OCI-LY7 (cell line): ENCODE results near the gene OGA. TPM values are rescaled to one million over a fixed set of nuclear protein-coding genes. Genes with fewer than 3 reads are reported as not detected.

Source experiments
- BruUV-seq: library from RNA; stranded (reverse); fragments of 400-500 nt; replicated peaks from 2 replicates; lab custom pipeline; 2021; lab: Mats Ljungman, UMichigan
- CTCF ChIA-PET: fragments of 300-600 bp; sonication (Branson Sonifier 250); formaldehyde crosslinking; loops from one replicate; lab custom pipeline; 2022; ENCODE audit warnings: antibody characterized with exemption; ENCODE audit not compliant: unreplicated experiment; lab: Charles Lee
- POLR2A ChIA-PET: fragments of 300-600 bp; sonication (Branson Sonifier 250); formaldehyde crosslinking; loops from one replicate; lab custom pipeline; 2022; ENCODE audit warnings: antibody characterized with exemption; lab: Charles Lee
- DNase-seq: peaks from one replicate; pipeline ENCODE4 v3.0.0-alpha.2; 2015; ENCODE audit warnings: low spot score
- H2AFZ ChIP-seq: fragments of 200-600 bp; sonication (generic), shearing (Covaris generic); 2 replicates; pipeline ENCODE4 v1.6.1; 2014; ENCODE audit warnings: mild to moderate bottlenecking, antibody characterized with exemption, low read length, moderate library complexity
- H3K27ac ChIP-seq: fragments of 200-600 bp; sonication (generic); 2 replicates; pipeline ENCODE4 v1.5.1; 2014; ENCODE audit warnings: mixed run types, low read depth, mild to moderate bottlenecking, moderate library complexity, low read length, inconsistent platforms; ENCODE audit not compliant: poor library complexity, severe bottlenecking
- H3K36me3 ChIP-seq: fragments of 200-600 bp; sonication (generic); 2 replicates; pipeline ENCODE4 v1.6.1; 2014; ENCODE audit warnings: mild to moderate bottlenecking, antibody characterized with exemption, low read length, moderate library complexity, mixed read lengths; ENCODE audit not compliant: insufficient read depth
- H3K4me1 ChIP-seq: fragments of 200-600 bp; sonication (generic); 2 replicates; pipeline ENCODE4 v1.5.1; 2014; ENCODE audit warnings: mild to moderate bottlenecking, low read length; ENCODE audit not compliant: insufficient read depth, poor library complexity, severe bottlenecking
- H3K4me2 ChIP-seq: fragments of 200-600 bp; sonication (generic); 2 replicates; pipeline ENCODE4 v1.6.1; 2014; ENCODE audit warnings: mild to moderate bottlenecking, low read length
- H3K4me3 ChIP-seq: fragments of 200-600 bp; sonication (generic); 2 replicates; pipeline ENCODE4 v1.5.1; 2014; ENCODE audit warnings: mild to moderate bottlenecking, low read depth, low read length; ENCODE audit not compliant: poor library complexity, severe bottlenecking
- H3K79me2 ChIP-seq: fragments of 200-600 bp; sonication (generic); 2 replicates; pipeline ENCODE4 v1.6.1; 2016; ENCODE audit warnings: low read depth, mild to moderate bottlenecking, low read length, moderate library complexity, mixed read lengths; ENCODE audit not compliant: insufficient read depth
- H3K9me2 ChIP-seq: fragments of 200-600 bp; sonication (generic); 2 replicates; pipeline ENCODE4 v1.6.1; 2016; ENCODE audit warnings: mild to moderate bottlenecking, low read length, mixed read lengths; ENCODE audit not compliant: insufficient read depth
- H3K9me3 ChIP-seq: fragments of 200-600 bp; sonication (generic); 2 replicates; pipeline ENCODE4 v1.6.1; 2014; ENCODE audit warnings: mild to moderate bottlenecking, mixed run types, low read length, mixed read lengths
- H4K20me1 ChIP-seq: fragments of 200-600 bp; sonication (generic); 2 replicates; pipeline ENCODE4 v1.6.1; 2014; ENCODE audit warnings: mild to moderate bottlenecking, antibody characterized with exemption, low read length, moderate library complexity, mixed read lengths; ENCODE audit not compliant: insufficient read depth
- CTCF ChIP-seq: fragments of 200-600 bp; sonication (generic); conservative IDR thresholded peaks from 2 replicates; pipeline ENCODE4 v1.5.1; 2014; ENCODE audit warnings: mild to moderate bottlenecking, antibody characterized with exemption, low read length, moderate library complexity, mixed read lengths
- EZH2phosphoT487 ChIP-seq: fragments of 200-600 bp; sonication (generic); IDR thresholded peaks from 2 replicates; pipeline ENCODE4 v1.6.1; 2018; ENCODE audit warnings: low read depth, borderline replicate concordance, mild to moderate bottlenecking, mixed run types, antibody characterized with exemption, low read length, moderate library complexity, mixed read lengths
- intact Hi-C: fragments of 100-400 bp; cut with micrococcal nuclease; formaldehyde crosslinking; loops from one replicate; pipeline ENCODE4 v1.10.0; 2022; ENCODE audit not compliant: unreplicated experiment
- total RNA-seq, 2 experiments: library from RNA; depleted of rRNA in 1 of 2; stranded (reverse); fragments of >200 nt in 1 of 2; shearing (Covaris generic) in 1 of 2; gene quantifications; 2 replicates each; pipeline ENCODE4 v1.2.3, GENCODE V29; 2014 to 2022

The OGA gene
- total RNA-seq, 2 experiments from 2014 or later, result 65.5 to 109 TPM

GRCh38 chr10:101773923-101774588 is 44.2 kb downstream of the OGA start:
- no peak overlapping the region for H2AFZ ChIP-seq
- H3K4me2 ChIP-seq, result no peak overlapping the region
- BruUV-seq, result no TSS peak
- no peaks in the 10 kb centered on the region for H4K20me1 ChIP-seq
- DNase-seq, result no peak
- no peaks in the 10 kb centered on the region for H3K79me2 ChIP-seq
- no peak overlapping the region for H3K27ac ChIP-seq
- TF ChIP-seq EZH2phosphoT487 (peak; percentile 65; the same call in 1 of the 2 replicates), CTCF (no peak)
- intact Hi-C loops, result no loop called here
- peaks cover 11% of the 10 kb centered on the region for H3K4me1 ChIP-seq
- ChIA-PET CTCF (interaction anchor here (0.6 kb wide), 3 partner anchors 65 to 807 kb away, joined by 3 to 10 read pairs (median 9); no protein-coding TSS in a partner anchor), POLR2A (interaction anchor here (0.5 to 0.6 kb wide), 2 partner anchors 68 to 193 kb away, joined by 3 read pairs; no protein-coding TSS in a partner anchor)
- H3K9me3 ChIP-seq, result no peaks in the 10 kb centered on the region
- H3K4me3 ChIP-seq, result no peak overlapping the region
- peaks cover 10% of the 10 kb centered on the region; the same call in 1 of the 2 replicates for H3K36me3 ChIP-seq
- H3K9me2 ChIP-seq, result no peaks in the 10 kb centered on the region

- ChIA-PET POLR2A (interaction anchor here (0.5 to 0.6 kb wide), 3 partner anchors 67 to 1577 kb away, joined by 3 read pairs; no protein-coding TSS in a partner anchor), CTCF (interaction anchor here (0.6 kb wide), 3 partner anchors 64 to 806 kb away, joined by 3 to 10 read pairs (median 9); no protein-coding TSS in a partner anchor)
- Histone ChIP-seq H3K79me2 (no peaks in the 10 kb centered on the region), H2AFZ (no peak overlapping the region), H3K36me3 (peaks cover 6% of the 10 kb centered on the region; the same call in 1 of the 2 replicates), H3K4me1 (peaks cover 2% of the 10 kb centered on the region), H3K9me2 (no peaks in the 10 kb centered on the region), H3K4me3 (no peak overlapping the region), H3K4me2 (no peak overlapping the region), H3K27ac (no peak overlapping the region), H3K9me3 (no peaks in the 10 kb centered on the region), H4K20me1 (no peaks in the 10 kb centered on the region)
- intact Hi-C loops, result no loop called here
- BruUV-seq, result no TSS peak
- DNase-seq, result no peak
- no peak for TF ChIP-seq EZH2phosphoT487
- TF ChIP-seq CTCF, result no peak
Measured at GRCh38 chr10:101772895-101773761, 45.1 kb downstream of the OGA start.
